Measurements from ENCODE around the gene PRKD1. TPM values are rescaled to one million over a fixed set of nuclear protein-coding genes. Genes with fewer than 3 reads are reported as not detected.

Gene PRKD1
- total RNA-seq, 1 experiment from 2014 or later: 9.7 TPM

GRCh38 chr14:29717901-29718300 is 209.7 kb downstream of the PRKD1 start:
- intact Hi-C loops (cut with micrococcal nuclease; ENCODE audit: unreplicated experiment): no loop called here
- no peaks in the 10 kb centered on the region for H3K9me3 Mint-ChIP-seq (ENCODE audit: low read depth, unreplicated experiment)
- no peak overlapping the region for H3K27ac Mint-ChIP-seq (ENCODE audit: unreplicated experiment)
- no TSS peak for BruUV-seq (replicated peaks)
- no peaks in the 10 kb centered on the region for H3K4me1 Mint-ChIP-seq (ENCODE audit: low read depth, unreplicated experiment)
- H3K27me3 Mint-ChIP-seq (ENCODE audit: unreplicated experiment): no peaks in the 10 kb centered on the region
- no peaks in the 10 kb centered on the region for H3K36me3 Mint-ChIP-seq (ENCODE audit: insufficient read depth, unreplicated experiment)
- H3K4me3 Mint-ChIP-seq (ENCODE audit: low read depth, unreplicated experiment): no peak overlapping the region
- CTCF ChIA-PET: no interaction called here
- no peak for DNase-seq
- TF ChIP-seq CTCF (IDR thresholded peaks at IDR 0.05; ENCODE audit: unreplicated experiment): no peak

- Mint-ChIP-seq H3K9me3 (ENCODE audit: low read depth, unreplicated experiment) (no peaks in the 10 kb centered on the region), H3K27me3 (ENCODE audit: unreplicated experiment) (no peaks in the 10 kb centered on the region), H3K36me3 (ENCODE audit: insufficient read depth, unreplicated experiment) (no peaks in the 10 kb centered on the region), H3K4me1 (ENCODE audit: low read depth, unreplicated experiment) (no peaks in the 10 kb centered on the region), H3K4me3 (ENCODE audit: low read depth, unreplicated experiment) (no peak overlapping the region), H3K27ac (ENCODE audit: unreplicated experiment) (no peak overlapping the region)
- TF ChIP-seq CTCF (IDR thresholded peaks at IDR 0.05; ENCODE audit: unreplicated experiment): no peak
- no TSS peak for BruUV-seq (replicated peaks)
- intact Hi-C loops (cut with micrococcal nuclease; ENCODE audit: unreplicated experiment): no loop called here
- CTCF ChIA-PET: no interaction called here
- DNase-seq: no peak
Observed at GRCh38 chr14:29716150-29716549, 211.5 kb downstream of the PRKD1 start.

GRCh38 chr14:29712601-29713000 is 215.0 kb downstream of the PRKD1 start:
- intact Hi-C loops (cut with micrococcal nuclease; ENCODE audit: unreplicated experiment): no loop called here
- Mint-ChIP-seq H3K9me3 (ENCODE audit: low read depth, unreplicated experiment) (no peaks in the 10 kb centered on the region), H3K27ac (ENCODE audit: unreplicated experiment) (no peak overlapping the region), H3K27me3 (ENCODE audit: unreplicated experiment) (no peaks in the 10 kb centered on the region), H3K36me3 (ENCODE audit: insufficient read depth, unreplicated experiment) (no peaks in the 10 kb centered on the region), H3K4me3 (ENCODE audit: low read depth, unreplicated experiment) (no peak overlapping the region), H3K4me1 (ENCODE audit: low read depth, unreplicated experiment) (peaks cover 10% of the 10 kb centered on the region)
- TF ChIP-seq CTCF (IDR thresholded peaks at IDR 0.05; ENCODE audit: unreplicated experiment): no peak
- DNase-seq: no peak
- no TSS peak for BruUV-seq (replicated peaks)
- CTCF ChIA-PET: no interaction called here

- no peak for TF ChIP-seq CTCF (IDR thresholded peaks at IDR 0.05; ENCODE audit: unreplicated experiment)
- Mint-ChIP-seq H3K27ac (ENCODE audit: unreplicated experiment) (no peak overlapping the region), H3K27me3 (ENCODE audit: unreplicated experiment) (no peaks in the 10 kb centered on the region)
Observed at GRCh38 chr14:29710015-29710414, 217.6 kb downstream of the PRKD1 start.

More at GRCh38 chr14:29710015-29710414, 217.6 kb downstream of the PRKD1 start:
- H3K36me3 Mint-ChIP-seq (ENCODE audit: insufficient read depth, unreplicated experiment): no peaks in the 10 kb centered on the region
- H3K9me3 Mint-ChIP-seq (ENCODE audit: low read depth, unreplicated experiment): no peaks in the 10 kb centered on the region
- DNase-seq: peak; percentile 2
- intact Hi-C loops (cut with micrococcal nuclease; ENCODE audit: unreplicated experiment): loop anchor here (1.0 to 2.0 kb wide), 2 partner anchors 295 to 333 kb away; no protein-coding TSS in a partner anchor
- H3K4me3 Mint-ChIP-seq (ENCODE audit: low read depth, unreplicated experiment): no peak overlapping the region
- H3K4me1 Mint-ChIP-seq (ENCODE audit: low read depth, unreplicated experiment): peaks cover 10% of the 10 kb centered on the region
- no TSS peak for BruUV-seq (replicated peaks)
- CTCF ChIA-PET: no interaction called here

All from Calu3 (cell line).